ENCODE data around the gene ABCB6.
A peak's percentile ranks its signal among the peaks of the same experiment; 100 is the strongest.
"Not testable (repeated sequence)": the region's sequence is repeated elsewhere in the genome, so short reads cannot be mapped to it uniquely, and the experiment has no call there.

ABCB6 gene

DNA sequence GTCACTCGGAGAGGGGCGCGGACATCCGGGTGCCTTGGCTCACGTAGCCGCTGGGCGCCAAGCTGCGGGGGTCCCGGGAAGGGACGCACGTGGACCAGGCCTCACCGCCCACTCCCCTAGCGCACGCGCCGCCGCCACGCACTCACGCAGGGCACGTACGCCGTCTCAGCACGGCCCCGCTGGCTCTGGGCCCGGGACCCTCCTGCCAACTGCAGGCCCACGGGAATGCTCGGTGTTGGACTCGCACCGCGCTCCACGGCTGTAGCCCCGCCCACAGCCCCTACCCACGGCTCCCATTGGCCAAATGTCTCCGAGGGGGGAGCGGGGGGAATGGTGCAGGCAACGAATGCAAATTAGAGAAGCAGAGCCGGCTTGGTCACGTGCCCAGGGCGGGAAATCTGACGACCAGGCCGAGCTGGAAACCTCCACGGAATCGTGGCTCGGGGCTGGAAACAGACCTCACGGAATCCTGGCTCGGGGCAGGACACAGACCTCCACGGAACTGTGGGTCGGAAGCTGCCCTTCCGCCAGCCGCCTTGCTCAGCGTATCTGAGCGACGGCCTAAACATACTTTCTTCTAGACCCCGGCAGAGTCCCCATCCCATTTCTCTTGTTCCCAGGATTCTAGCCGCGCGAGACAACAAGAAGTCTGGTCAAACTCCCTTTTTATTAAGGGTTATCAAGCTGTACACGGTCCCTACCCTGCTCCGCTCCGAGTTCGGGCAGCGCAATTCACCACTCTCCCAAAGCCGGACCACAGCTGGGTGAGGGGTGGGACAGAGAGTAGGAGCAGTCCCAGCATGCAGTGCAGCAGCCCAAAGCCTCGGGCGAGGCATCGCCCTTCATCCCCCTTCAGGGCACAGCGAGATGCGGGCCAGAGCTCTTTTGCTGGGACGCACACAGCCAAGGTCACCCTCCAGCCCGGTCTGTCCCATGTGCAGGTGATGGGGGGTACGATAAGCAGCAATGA lies at the start of gene ABCB6:
Gene ABCB6 (minus strand): TSS at position 227 of the 970 bp plus-strand sequence. CDS start 285 bp downstream, outside the sequence.
- peak; percentile 76 to 86 (median 81) for DNase-seq (ENCODE audit: low read depth in 3 of 3)

DNA sequence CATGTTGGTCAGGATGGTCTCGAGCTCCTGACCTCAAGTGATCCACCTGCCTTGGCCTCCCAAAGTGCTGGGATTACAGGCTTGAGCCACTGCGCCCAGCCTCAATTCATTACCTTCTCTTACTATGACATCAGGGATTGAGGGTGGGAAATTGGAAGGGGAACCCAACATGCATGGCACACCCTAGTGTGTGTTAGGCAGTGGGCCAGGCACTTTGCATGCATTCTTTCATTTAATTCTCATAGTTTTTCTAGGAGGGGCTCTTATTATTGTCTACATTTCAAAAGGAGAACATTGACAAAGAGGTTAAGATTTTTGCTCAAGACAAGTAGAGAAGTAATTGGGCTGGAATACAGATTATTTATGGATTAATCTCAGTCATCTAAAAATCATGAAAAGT lies 49.5 kb upstream of the ABCB6 start:
- DNase-seq (ENCODE audit: low read depth in 3 of 3) = no peak

DNA sequence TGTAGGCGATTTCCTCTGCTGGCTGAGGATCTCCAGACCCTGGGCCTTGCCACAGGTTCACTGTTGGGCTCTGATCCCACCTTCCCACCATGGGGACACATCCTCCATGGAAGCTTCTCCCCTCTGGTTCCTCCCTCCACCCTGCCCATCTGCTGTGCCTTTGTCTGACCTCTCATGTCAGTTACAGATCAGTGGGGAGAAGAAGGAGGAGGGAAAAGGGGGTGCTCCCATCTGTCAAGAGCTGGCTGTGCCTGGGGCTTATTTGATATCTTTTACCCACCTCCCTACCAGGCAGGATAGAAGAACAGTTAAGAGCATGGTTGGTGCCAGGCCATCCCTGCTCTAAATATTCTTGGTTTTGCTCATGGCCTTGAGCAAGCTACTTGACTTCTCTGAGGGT lies 48.1 kb upstream of the ABCB6 start:
- DNase-seq (ENCODE audit: low read depth in 3 of 3) = no peak

DNA sequence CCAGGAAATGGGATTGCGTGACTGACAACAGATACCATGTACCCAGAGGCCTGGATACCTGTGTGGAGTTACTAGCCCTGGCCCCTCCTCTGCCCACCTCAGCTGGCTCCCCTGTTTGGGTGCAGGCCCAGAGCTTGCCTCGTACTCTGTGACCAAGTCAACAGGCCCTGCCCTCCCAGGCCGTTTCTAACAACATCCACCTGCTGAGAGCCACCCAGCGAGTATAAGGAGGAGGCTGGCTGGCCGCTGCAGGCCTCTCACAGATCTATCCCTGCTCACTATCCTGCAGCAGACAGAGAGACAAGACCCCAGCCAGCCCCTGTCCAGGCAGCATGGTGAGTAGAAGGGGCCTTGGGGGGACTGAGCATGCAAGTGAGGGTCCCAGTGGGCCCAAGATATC lies 47.5 kb upstream of the ABCB6 start:
- DNase-seq (ENCODE audit: low read depth in 3 of 3) = no peak

DNA sequence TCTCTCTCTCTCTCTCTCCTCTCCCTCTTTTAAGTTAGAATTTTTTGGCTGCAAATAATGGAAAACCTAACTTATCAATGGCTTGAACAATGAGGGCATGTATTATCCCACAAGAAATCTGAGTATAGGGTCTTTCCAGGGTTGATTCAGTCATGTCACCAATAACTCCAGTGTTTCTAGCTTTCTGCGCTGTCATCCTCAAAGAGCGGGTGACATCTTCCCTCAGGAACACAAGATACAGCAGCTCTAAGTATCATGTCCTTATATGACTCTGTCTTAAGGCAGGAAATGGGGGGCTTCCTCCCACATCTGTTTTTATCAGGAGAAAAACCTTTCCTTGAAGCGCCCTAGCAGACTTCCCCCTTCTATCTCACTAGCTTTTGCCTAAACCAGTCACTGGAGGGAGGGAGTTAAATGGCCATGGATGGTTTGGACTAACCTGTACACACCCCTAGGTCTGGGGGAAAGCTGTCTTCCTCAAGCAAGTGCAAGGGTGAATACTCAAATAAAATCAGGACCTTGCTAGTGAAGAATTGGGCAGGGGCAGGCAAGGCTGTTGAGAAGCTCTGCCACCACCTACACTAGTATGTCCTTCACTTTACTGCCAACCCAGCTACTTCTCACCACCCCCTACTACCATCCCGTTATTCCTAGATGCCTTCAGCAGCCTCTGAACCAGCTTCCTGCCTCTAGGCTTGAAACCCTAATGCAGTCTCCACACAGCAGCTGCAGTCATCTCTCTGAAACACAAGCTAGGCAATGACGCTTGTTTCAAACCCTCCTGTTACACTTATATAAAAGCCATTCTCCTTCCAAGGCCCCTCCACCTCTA lies 42.5 kb upstream of the ABCB6 start:
- DNase-seq (ENCODE audit: low read depth in 3 of 3) = no peak

DNA sequence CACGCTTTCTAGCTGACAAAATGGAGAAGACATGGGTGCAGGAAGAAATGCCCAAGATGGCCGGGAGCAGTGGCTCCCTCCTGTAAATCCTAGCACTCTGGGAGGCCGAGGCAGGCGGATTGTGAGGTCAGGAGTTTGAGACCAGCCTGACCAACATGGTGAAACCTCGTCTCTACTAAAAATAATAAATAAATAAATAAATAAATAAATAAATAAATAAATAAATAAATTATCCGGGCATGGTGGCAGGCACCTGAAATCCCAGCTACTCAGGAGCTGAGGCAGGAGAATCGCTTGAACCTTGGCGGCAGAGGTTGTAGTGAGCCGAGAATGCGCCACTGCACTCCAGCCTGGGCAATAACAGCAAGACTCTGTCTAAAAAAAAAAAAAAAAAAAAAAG lies 40.2 kb upstream of the ABCB6 start:
- not testable (repeated sequence) for DNase-seq (ENCODE audit: low read depth in 3 of 3)

DNA sequence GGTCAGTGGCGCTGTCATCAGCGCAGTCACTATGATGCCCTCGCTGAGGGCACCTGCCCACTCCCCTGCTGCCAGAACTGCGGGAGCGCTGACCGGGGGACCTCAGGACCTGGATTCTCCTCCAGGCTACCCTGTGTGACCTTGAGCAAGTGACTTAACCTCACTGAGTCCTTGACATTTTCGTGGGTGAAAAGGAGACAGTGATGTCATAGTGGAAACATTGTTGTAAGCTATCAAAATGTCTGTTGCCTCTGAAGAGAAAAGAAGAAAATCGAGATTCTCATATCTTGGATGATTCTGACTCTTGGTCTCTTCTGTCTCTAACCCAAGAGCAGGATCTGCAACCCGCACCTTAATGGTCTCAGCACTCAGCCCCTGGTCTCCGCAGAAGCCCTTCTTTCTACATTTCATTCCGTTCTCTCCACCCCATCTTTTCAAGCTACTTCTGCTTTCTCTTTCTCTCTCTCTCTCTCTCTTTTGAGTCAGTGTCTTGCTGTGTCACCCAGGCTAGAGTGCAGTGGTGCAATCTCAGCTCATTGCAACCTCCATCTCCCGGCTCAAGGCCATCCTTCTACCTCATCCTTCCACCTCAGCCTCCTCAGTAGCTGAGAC lies 35.9 kb upstream of the ABCB6 start:
- DNase-seq (ENCODE audit: low read depth in 3 of 3) = peak in 1 of 3 experiments; percentile 25

DNA sequence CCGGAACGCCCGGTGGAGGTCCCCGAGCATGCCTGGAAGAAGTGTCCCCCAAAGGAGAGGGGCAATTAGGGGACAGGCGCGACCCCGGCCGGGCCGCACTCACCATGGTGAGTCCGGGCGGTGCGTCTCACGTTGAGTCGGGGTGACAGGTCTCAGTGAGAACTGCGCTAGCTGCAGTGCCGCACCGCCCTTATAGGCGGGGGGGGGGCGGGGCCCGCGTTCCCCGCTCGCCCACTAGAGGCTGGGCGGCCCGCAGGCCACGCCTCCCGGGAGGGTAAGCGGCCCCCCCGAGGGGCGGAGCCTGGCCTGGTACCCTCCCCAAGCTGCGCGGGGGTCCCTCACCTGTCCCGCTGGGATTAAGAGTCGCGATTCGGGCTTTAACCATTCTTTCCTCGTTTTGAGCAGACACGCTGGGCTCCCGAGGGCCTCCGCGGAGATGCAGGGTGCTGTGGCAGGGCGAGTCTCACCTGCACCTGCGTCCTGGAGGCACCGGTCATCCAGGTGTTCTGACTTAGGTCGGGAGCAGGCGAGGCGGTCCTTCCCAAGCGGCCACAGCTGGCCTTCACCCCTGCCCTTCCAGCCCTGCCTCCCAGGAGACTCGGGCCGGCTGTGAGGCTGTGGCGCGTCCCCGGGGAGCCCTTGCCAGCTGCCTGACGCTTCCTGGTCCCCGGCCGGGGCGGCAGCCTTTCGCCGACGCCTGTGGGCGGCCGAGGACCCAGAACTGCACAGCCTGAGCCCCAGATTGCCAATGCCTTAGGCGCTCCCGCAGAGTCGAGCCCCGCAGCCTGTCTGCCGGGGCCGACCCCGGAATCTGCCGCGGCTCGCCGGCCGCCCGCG lies 35.2 kb upstream of the ABCB6 start, which contains the start of gene TUBA4A:
Gene TUBA4A (minus strand): TSS at position 166 of the 837 bp plus-strand sequence. CDS start 60 bp downstream, at position 106.
- DNase-seq (ENCODE audit: low read depth in 3 of 3) = peak; percentile 81 to 88 (median 84)

DNA sequence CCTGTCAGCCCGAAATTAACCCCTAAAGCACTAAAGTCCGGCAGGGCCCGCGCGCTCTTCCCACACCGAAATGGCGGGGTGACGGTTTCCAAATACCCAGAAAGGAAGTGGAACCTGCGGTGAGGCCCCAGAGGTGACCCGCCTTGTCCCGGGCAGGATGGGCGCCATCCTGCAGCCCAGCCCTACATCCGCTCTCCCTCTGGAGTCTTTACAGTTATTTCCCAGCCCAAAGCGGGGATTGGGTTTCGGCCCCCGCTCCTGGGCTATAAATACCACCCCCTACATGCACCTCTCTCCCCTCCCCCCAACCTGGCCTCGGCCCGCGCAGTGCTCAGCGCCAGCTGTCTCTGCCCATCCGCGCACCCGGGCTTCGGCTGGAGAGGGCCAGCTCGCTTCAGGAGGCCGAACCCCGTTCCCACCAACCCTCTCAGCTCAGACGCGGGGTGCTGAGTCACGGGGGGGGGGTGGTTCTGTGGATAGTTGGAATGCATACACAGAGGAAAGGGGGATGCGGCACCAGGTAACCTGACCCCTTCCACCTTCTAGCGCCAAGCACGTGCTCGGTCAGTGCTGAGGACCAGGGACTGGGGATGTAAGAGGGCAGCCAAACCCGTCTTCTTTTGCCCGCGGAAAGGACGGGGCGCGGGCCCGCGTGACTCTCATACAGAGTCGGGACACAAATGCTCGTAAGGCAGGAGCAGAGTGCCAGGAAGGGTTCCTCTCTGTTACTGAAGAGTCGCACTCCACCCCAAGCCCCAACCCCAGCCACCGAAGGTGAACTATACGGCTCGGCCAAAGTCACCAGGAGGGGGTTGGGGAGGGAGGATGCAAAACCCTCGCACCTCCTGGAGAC lies 34.4 kb upstream of the ABCB6 start, which contains the start of gene TUBA4B:
Gene TUBA4B (plus strand): TSS at position 344 of the 853 bp plus-strand sequence. CDS start 165 bp downstream, at position 509.
- DNase-seq (ENCODE audit: low read depth in 3 of 3) = peak in 1 of 3 experiments; percentile 26

DNA sequence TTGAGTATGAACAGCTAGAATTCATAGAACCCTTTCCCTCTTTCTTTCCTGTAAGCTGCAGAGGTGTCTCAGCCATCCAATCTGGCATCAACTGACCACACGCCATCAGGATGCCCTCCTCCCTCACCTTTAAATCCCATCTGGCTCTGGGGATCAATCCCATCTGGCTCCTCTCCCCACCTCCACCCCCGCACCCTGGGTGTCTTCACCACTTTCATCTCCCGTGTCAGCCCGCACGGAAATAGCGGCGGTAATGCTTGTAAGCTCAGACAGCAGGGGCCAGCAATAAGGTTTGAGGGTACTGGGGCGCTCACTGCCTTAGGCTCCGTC lies 33.8 kb upstream of the ABCB6 start:
- DNase-seq (ENCODE audit: low read depth in 3 of 3) = peak in 1 of 3 experiments; percentile 32

DNA sequence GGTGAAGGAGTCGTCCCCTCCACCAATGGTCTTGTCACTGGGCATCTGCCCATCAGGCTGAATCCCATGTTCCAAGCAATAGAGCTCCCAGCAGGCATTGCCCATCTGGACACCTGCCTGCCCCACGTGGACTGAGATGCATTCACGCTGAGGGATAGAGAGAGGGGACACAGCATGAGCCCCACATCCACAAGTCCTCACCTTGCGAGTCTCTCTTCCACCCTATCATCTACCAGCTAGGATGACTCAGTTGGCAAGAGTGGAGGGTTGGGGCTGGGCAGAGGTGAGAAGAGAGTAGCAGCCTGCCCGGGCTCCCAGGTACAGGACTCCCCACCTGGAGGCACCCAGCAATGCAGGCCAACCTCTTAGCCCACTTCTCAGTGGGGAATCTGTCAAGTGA lies 33.3 kb upstream of the ABCB6 start:
- peak in 1 of 3 experiments; percentile 10 for DNase-seq (ENCODE audit: low read depth in 3 of 3)

DNA sequence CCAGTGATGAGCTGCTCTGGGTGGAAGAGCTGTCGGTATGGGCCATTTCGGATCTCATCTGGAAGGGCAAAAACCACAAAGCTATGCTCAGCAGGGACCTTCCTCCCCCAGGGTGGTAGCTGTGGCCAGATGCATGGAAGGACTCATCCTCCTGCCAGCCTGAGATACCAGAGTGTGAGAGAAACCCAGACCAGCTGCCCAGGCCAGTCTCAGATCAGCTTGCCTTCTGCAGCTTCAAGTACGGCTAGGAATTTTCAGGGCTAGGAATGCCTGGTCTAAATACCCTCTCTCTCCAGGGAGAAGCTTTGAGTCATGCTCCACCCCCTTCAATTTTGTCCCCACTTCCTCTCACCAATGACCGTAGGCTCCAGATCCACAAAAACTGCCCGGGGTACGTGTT lies 32.9 kb upstream of the ABCB6 start:
- DNase-seq (ENCODE audit: low read depth in 3 of 3) = no peak

DNA sequence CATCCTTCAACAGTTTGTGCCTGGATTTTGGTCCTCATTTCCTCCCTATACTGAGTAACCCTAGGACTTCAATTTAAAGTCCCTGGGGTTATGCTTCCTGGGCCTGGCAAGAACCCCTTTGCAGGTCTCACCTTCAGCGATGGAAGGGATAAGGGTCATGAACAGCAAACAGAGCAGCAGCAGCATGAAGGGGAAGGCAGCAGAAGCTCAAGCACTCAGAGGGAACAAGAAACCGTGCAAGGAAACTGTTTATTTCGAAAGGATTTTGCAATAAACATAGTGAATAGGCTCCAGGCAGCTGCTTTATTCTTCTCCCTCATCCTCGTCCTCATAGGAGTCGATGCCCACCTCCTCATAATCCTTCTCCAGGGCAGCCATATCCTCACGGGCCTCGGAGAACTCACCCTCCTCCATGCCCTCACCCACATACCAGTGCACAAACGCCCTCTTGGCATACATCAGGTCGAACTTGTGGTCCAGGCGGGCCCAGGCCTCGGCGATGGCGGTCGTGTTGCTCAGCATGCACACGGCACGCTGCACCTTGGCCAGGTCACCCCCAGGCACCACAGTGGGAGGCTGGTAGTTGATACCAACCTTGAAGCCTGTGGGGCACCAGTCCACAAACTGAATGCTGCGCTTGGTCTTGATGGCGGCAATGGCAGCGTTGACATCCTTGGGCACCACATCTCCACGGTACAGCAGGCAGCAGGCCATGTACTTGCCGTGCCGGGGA lies 31.5 kb upstream of the ABCB6 start:
- no peak for DNase-seq (ENCODE audit: low read depth in 3 of 3)

DNA sequence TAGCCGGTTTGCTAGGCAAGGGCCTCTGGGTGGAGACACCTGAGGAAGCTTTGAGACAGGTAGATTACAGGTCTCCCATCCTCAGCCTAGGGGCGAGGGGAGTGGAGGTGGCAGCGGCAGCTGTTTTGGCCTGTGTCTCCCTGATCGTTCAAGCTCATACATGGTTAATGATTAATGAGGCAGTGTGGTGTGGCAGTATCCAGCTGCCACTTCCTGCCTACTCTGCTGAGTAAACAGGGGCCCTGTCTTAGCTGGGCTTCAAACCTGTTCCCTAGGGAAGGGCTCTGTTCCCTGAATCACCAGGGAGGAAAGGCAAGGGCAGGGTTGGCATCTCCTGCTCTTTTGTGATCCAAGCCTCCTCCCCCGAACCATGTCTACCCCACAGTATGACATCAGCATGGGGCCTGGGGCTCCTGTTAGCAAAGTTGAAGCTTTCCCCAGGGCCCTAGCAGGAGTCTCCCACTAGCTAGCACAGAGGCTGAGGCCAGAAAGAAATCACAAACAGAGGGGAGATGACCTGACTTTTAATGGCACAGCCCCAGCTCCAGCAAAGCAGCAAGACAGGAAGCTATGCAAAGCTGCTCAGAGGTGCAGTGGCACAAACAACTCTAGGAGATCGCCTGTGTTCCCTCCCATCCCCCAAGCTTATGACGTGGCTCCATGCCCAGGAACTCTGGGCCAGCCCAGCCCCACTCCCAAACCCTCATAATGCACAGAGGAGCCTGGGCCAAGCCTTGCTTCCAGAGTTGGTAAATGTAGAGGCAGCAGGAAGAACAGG lies 30.6 kb upstream of the ABCB6 start:
- no peak for DNase-seq (ENCODE audit: low read depth in 3 of 3)

DNA sequence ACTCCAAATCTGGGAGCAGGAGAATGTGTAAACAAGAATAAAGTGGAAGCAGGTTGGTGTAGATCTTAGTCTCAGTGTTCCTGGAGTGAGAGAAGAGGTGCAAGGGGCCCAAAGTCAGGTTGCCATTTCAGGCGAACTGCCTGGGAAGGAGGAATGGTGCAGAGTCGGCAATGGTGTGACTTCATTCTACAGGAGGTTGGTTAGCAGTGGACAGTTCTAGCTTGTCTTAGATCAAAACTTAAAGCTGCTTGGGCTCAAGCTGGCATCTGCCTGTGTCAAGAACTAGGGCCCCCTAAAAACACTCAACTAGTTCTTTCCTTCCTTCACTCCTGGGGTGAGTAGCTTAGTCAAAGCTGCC lies 30.1 kb upstream of the ABCB6 start:
- DNase-seq (ENCODE audit: low read depth in 3 of 3) = no peak

DNA sequence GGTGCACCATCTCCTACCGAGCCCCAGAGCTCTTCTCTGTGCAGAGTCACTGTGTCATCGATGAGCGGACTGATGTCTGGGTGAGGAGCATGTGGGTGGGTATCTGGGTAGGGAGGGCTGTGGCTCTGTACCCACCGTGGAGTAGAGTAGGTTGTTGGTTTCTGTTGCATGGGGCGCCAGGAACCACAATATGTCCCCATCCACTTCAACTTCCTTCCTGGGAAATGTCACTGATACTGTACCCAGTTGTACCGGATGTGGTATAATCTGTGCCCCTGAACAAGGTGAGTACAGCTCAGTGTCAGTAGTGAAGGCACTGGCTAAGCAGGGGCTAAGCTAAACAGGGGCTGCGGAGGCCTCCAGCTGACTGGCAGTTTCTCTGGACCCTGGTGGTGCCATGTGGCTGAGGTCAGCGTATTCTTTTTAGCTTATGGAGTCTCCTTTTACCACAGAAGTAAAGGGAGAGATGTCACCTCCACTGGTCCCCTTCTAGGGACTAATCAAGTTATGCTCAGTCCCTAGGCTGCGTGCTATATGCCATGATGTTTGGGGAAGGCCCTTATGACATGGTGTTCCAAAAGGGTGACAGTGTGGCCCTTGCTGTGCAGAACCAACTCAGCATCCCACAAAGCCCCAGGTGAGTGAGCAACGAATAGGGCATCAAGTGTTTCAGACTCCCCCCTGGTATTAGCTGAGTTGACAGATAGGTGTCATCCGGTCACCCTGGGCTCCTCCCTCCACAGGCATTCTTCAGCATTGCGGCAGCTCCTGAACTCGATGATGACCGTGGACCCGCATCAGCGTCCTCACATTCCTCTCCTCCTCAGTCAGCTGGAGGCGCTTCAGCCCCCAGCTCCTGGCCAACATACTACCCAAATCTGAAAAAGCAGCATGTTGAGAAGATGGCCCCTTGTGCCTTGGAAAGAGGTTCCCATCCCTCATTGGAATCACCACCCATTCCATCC lies 29.2 kb upstream of the ABCB6 start:
- no peak for DNase-seq (ENCODE audit: low read depth in 3 of 3)

DNA sequence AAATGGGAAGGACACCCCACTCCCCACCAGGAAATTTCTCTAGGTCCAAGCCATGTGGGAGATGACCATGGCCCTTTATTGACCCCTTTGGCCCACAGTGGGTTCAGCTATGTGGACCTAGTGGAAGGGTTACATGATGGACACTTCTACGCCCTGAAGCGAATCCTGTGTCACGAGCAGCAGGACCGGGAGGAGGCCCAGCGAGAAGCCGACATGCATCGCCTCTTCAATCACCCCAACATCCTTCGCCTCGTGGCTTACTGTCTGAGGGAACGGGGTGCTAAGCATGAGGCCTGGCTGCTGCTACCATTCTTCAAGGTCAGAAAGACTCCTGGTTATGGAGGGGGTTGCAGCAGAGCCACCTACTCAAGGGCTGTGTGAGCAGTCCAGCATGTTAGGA lies 27.8 kb upstream of the ABCB6 start:
- DNase-seq (ENCODE audit: low read depth in 3 of 3) = no peak

DNA sequence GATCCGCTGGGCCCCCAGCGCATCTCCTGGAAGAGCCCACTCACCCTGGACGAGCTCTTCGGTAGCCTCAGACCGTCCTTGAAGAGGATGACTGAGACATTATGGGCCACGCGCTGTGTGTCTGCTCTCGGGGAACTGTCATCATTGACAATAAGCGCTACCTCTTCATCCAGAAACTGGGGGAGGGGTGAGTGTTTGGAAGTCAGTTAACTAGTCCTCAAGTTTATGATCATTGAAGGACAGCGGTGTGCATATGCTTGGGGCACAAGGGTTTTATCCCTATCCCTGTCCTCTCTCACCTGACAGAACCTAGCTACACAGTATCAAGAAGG lies 27.1 kb upstream of the ABCB6 start:
- no peak for DNase-seq (ENCODE audit: low read depth in 3 of 3)
